ENCODE results near the gene DGKI. TPM values are rescaled to one million over a fixed set of nuclear protein-coding genes. Genes with fewer than 3 reads are reported as not detected.

DGKI gene
- total RNA-seq, 1 experiment from 2014 or later = not detected

DNA sequence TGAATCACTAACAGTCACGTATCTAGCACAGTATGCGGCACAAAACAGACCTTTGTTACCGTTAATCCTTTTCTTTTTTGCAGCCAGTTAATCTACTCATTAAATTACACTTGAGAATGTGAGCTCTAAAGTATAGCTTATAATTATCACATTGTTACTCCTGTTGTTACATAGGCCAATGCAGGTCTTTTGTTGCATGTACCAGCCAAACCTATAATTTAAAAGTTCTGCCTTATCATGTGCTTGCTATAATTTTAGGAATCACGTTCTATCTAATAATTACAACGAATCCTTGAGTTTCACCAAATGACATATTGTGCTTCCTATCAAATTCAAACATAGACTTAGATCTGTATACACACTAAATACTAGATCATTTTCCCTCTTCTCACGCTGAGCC is 245.1 kb downstream of the DGKI start:
- ATAC-seq (no peak), DNase-seq (ENCODE audit: low read depth, low spot score) (no peak)
- in situ Hi-C loops (cut with HindIII; ENCODE audit: low pct_unique_long_range_greater_than_20kb, low sequenced_read_pairs) (no loop called here), intact Hi-C loops (cut with micrococcal nuclease; ENCODE audit: unreplicated experiment) (no loop called here)
- no peak overlapping the region for H3K4me3 ChIP-seq (ENCODE audit: low read depth in 2 of 2, low read length in 2 of 2)
- H3K4me1 ChIP-seq (ENCODE audit: control insufficient read depth, insufficient read depth, low read length) = no peaks in the 10 kb centered on the region
- no peaks in the 10 kb centered on the region for H3K9me3 ChIP-seq (ENCODE audit: control insufficient read depth, insufficient read depth, low read depth, low read length)
- BruUV-seq (replicated peaks) = no TSS peak
- no peaks in the 10 kb centered on the region for H3K36me3 ChIP-seq (ENCODE audit: control insufficient read depth, insufficient read depth, low read length)
- TF ChIP-seq, protein P1, sequence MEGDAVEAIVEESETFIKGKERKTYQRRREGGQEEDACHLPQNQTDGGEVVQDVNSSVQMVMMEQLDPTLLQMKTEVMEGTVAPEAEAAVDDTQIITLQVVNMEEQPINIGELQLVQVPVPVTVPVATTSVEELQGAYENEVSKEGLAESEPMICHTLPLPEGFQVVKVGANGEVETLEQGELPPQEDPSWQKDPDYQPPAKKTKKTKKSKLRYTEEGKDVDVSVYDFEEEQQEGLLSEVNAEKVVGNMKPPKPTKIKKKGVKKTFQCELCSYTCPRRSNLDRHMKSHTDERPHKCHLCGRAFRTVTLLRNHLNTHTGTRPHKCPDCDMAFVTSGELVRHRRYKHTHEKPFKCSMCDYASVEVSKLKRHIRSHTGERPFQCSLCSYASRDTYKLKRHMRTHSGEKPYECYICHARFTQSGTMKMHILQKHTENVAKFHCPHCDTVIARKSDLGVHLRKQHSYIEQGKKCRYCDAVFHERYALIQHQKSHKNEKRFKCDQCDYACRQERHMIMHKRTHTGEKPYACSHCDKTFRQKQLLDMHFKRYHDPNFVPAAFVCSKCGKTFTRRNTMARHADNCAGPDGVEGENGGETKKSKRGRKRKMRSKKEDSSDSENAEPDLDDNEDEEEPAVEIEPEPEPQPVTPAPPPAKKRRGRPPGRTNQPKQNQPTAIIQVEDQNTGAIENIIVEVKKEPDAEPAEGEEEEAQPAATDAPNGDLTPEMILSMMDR (IDR thresholded peaks at IDR 0.05) = no peak
- H3K27ac ChIP-seq (ENCODE audit: low read length) = no peak overlapping the region
- POLR2A ChIA-PET = no interaction called here
- peaks cover 17% of the 10 kb centered on the region for H3K27me3 ChIP-seq (ENCODE audit: control insufficient read depth, insufficient read depth, low read length)
- CTCF ChIA-PET = no interaction called here

DNA sequence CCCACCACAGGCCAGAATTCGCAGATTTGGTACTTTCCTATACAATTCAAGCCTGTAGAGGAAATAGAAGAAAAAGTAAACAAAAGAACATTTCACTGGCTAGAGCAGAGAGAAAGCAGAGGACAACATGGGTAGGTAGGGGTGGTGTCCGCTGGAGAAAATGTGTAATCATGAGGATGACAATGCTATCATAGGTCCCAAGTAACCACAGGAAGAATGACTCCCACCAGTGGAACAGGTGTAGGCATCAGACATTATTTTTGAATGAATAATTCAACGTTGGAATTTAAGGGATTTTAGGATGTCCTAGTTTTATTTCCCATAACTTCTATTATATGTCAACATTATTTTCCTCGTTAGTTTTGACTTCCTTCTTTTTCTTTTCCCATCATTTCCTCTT is 248.9 kb downstream of the DGKI start:
- H3K4me1 ChIP-seq (ENCODE audit: control insufficient read depth, insufficient read depth, low read length) = no peaks in the 10 kb centered on the region
- H3K27me3 ChIP-seq (ENCODE audit: control insufficient read depth, insufficient read depth, low read length) = peaks cover 13% of the 10 kb centered on the region
- no peak overlapping the region for H3K4me3 ChIP-seq (ENCODE audit: low read depth in 2 of 2, low read length in 2 of 2)
- H3K9me3 ChIP-seq (ENCODE audit: control insufficient read depth, insufficient read depth, low read depth, low read length) = no peaks in the 10 kb centered on the region
- no peak for DNase-seq (ENCODE audit: low read depth, low spot score)
- intact Hi-C loops (cut with micrococcal nuclease; ENCODE audit: unreplicated experiment) (loop anchor here (10.0 kb wide), 1 partner anchor 433 kb away; no protein-coding TSS in a partner anchor), in situ Hi-C loops (cut with HindIII; ENCODE audit: low pct_unique_long_range_greater_than_20kb, low sequenced_read_pairs) (no loop called here)
- H3K36me3 ChIP-seq (ENCODE audit: control insufficient read depth, insufficient read depth, low read length) = no peaks in the 10 kb centered on the region
- no peak overlapping the region for H3K27ac ChIP-seq (ENCODE audit: low read length)
- ChIA-PET CTCF (no interaction called here), POLR2A (interaction anchor here (0.7 kb wide), 1 partner anchor 1631 kb away, joined by 4 read pairs; no protein-coding TSS in a partner anchor)
- BruUV-seq (replicated peaks) = no TSS peak
- TF ChIP-seq POLR2AphosphoS5 (IDR thresholded peaks at IDR 0.05; ENCODE audit: low read depth, low read length) (no peak), SIN3A (IDR thresholded peaks at IDR 0.05; ENCODE audit: borderline replicate concordance, insufficient read depth, low read depth, low read length) (no peak), TCF7L2 (IDR thresholded peaks at IDR 0.05; ENCODE audit: low read depth, low read length) (no peak)
- TF ChIP-seq, protein P2, sequence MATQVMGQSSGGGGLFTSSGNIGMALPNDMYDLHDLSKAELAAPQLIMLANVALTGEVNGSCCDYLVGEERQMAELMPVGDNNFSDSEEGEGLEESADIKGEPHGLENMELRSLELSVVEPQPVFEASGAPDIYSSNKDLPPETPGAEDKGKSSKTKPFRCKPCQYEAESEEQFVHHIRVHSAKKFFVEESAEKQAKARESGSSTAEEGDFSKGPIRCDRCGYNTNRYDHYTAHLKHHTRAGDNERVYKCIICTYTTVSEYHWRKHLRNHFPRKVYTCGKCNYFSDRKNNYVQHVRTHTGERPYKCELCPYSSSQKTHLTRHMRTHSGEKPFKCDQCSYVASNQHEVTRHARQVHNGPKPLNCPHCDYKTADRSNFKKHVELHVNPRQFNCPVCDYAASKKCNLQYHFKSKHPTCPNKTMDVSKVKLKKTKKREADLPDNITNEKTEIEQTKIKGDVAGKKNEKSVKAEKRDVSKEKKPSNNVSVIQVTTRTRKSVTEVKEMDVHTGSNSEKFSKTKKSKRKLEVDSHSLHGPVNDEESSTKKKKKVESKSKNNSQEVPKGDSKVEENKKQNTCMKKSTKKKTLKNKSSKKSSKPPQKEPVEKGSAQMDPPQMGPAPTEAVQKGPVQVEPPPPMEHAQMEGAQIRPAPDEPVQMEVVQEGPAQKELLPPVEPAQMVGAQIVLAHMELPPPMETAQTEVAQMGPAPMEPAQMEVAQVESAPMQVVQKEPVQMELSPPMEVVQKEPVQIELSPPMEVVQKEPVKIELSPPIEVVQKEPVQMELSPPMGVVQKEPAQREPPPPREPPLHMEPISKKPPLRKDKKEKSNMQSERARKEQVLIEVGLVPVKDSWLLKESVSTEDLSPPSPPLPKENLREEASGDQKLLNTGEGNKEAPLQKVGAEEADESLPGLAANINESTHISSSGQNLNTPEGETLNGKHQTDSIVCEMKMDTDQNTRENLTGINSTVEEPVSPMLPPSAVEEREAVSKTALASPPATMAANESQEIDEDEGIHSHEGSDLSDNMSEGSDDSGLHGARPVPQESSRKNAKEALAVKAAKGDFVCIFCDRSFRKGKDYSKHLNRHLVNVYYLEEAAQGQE (IDR thresholded peaks at IDR 0.05; ENCODE audit: insufficient read depth in 1 of 2, low read depth in 2 of 2, low read length in 1 of 2) = no peak
- TF ChIP-seq, protein P1 (IDR thresholded peaks at IDR 0.05) = no peak
- no peak for ATAC-seq
